ENCODE results near the gene PDC. TPM values are rescaled to one million over a fixed set of nuclear protein-coding genes. Genes with fewer than 3 reads are reported as not detected.

The PDC gene
- total and polyA plus RNA-seq, 8 donors = not detected

DNA sequence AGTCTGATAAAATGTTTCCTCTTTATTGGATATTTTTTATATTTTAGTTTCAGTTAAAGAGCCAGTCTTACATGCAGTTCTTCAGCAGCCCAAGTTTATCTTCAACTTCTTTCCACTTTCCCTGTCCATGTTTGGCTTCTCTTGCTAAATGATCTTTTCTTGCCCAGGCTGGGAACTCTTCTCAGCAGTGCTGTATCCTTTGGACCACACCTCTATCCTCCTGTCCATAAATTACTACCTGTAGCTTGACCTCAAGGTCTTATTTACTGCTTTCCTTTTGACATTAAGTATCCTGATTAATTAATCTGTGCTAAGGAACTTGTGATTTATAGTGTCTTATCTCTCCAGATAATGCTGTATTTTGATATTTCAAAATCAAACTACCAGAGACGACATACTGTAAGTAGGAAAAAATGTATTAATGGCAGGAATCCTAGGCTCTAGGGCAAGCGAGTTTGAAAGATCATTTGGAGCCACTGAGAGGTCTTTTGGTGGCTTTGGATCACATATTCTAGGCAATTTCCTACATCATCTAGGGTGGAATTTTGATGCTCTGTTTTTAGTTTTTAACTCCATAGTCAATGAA, 20.5 kb upstream of the PDC start:
- H3K36me3 ChIP-seq = no peaks in the 10 kb centered on the region
- no peak overlapping the region for H3K27ac ChIP-seq
- no peaks in the 10 kb centered on the region for H3K9me3 ChIP-seq
- H3K4me3 ChIP-seq = no peak overlapping the region
- H3K27me3 ChIP-seq = no peaks in the 10 kb centered on the region
- H3K4me1 ChIP-seq = peaks cover 0 to 3% (median 0%) of the 10 kb centered on the region in 4 donors
- DNase-seq = no peak
- TF ChIP-seq, protein P1, sequence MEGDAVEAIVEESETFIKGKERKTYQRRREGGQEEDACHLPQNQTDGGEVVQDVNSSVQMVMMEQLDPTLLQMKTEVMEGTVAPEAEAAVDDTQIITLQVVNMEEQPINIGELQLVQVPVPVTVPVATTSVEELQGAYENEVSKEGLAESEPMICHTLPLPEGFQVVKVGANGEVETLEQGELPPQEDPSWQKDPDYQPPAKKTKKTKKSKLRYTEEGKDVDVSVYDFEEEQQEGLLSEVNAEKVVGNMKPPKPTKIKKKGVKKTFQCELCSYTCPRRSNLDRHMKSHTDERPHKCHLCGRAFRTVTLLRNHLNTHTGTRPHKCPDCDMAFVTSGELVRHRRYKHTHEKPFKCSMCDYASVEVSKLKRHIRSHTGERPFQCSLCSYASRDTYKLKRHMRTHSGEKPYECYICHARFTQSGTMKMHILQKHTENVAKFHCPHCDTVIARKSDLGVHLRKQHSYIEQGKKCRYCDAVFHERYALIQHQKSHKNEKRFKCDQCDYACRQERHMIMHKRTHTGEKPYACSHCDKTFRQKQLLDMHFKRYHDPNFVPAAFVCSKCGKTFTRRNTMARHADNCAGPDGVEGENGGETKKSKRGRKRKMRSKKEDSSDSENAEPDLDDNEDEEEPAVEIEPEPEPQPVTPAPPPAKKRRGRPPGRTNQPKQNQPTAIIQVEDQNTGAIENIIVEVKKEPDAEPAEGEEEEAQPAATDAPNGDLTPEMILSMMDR (IDR thresholded peaks at IDR 0.05) = no peak
- TF ChIP-seq EP300 (IDR thresholded peaks at IDR 0.05) (no peak), POLR2A (IDR thresholded peaks at IDR 0.05) (no peak), POLR2AphosphoS5 (IDR thresholded peaks at IDR 0.05) (no peak)
- WGBS, 5 donors = 41 to 59% (median 45%) methylated on average over 2 of the region's 2 CpGs
- intact Hi-C loops (cut with DNase I; ENCODE audit: low total_unique reads) = loop anchor here (10.0 kb wide), 1 partner anchor 503 kb away; no protein-coding TSS in a partner anchor

DNA sequence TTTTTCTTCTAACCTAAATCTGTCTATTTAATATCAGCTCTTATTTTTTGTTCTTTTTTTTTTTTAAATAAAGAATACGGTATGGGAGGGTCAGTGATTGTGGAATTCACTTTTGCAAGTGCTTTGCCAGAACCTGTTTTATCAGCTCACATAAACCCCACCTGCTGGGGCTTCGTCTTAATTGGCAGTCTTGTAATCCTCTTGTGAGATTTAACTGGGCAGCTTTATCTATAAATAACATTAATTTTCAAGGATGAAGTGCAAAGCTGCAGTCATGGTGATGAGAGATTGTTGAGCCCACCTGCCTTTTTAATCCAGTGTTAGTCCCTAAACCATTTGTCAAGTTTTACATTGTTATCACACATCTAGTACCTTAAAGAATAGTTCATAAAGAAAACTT, 18.2 kb upstream of the PDC start:
- H3K9me3 ChIP-seq = no peaks in the 10 kb centered on the region
- TF ChIP-seq EP300 (IDR thresholded peaks at IDR 0.05) (no peak), POLR2A (IDR thresholded peaks at IDR 0.05) (no peak), POLR2AphosphoS5 (IDR thresholded peaks at IDR 0.05) (no peak)
- TF ChIP-seq, protein P1 (IDR thresholded peaks at IDR 0.05) = no peak
- no peaks in the 10 kb centered on the region for H3K27me3 ChIP-seq
- H3K27ac ChIP-seq = no peak overlapping the region
- intact Hi-C loops (cut with DNase I; ENCODE audit: low total_unique reads) = no loop called here
- 30 to 67% (median 37%) methylated on average over 2 of the region's 2 CpGs for WGBS, 5 donors
- DNase-seq = no peak
- H3K4me1 ChIP-seq = peaks cover 0 to 3% (median 0%) of the 10 kb centered on the region in 4 donors
- no peaks in the 10 kb centered on the region for H3K36me3 ChIP-seq
- H3K4me3 ChIP-seq = no peak overlapping the region

DNA sequence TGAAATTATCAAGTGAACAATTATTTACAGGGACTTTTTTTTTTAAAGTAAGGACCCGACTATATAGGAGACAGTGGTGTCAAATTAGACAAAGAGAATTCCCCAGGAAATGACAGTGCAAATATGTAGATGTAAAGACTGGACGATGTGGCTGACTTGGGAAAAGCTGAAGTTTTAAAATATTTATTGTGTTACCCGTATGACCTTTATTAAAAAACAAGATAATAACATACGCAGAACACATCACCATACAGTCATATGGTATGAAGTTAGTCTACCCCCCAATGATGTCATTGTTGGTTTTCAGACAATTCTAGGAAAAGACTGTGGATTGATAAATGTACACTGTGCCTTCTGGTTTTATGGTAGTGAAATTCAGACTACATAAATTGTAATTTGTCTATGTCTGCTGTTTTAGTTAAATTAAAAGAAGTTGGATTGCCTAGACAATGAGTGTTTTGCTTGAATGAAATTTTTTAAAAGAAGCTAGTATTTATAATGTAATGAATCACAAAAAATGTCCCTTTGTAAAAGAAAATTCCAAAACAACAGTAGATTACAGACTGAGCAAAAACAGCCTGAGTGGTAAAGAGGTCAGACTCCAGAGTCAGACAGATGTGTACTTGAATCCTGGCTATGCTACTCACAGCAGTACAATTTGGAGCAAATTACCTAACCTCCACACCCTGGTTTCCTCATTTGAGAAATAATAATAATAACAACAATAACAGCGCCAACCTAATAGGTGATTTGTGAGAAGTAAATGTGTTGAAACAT, 15.5 kb upstream of the PDC start:
- intact Hi-C loops (cut with DNase I; ENCODE audit: low total_unique reads) = no loop called here
- TF ChIP-seq POLR2A (IDR thresholded peaks at IDR 0.05) (no peak), POLR2AphosphoS5 (IDR thresholded peaks at IDR 0.05) (no peak)
- WGBS, 5 donors = 63 to 71% (median 69%) methylated on average over 5 of the region's 5 CpGs
- no peak overlapping the region for H3K27ac ChIP-seq
- no peaks in the 10 kb centered on the region for H3K36me3 ChIP-seq
- H3K4me1 ChIP-seq = no peaks in the 10 kb centered on the region
- H3K4me3 ChIP-seq = no peak overlapping the region
- DNase-seq = no peak
- no peaks in the 10 kb centered on the region for H3K27me3 ChIP-seq
- H3K9me3 ChIP-seq = no peaks in the 10 kb centered on the region

DNA sequence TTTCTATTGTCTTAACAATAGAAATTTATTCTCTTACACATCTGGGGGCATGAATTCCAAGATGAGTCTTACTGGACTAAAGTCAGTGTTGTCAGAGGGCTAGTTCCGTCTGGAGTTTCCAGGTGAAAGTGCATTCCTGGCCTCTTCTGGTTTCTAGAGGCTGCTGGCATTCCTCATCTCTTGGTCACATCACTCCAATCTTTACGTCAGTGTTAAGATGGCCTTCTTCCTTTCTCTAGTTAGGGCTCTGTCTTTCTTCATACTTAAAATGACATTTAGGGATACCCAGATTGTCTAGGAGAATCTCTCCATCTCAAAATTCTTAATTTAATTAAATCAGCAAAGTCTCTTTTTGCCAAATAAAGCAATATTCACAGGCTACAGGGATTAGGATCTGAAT, 13.3 kb upstream of the PDC start:
- no peaks in the 10 kb centered on the region for H3K36me3 ChIP-seq
- H3K9me3 ChIP-seq = no peaks in the 10 kb centered on the region
- H3K4me1 ChIP-seq = no peaks in the 10 kb centered on the region
- H3K27ac ChIP-seq = no peak overlapping the region
- TF ChIP-seq EP300 (IDR thresholded peaks at IDR 0.05) = no peak
- 63 to 76% (median 68%) methylated on average over 2 of the region's 2 CpGs for WGBS, 5 donors
- no peaks in the 10 kb centered on the region for H3K27me3 ChIP-seq
- intact Hi-C loops (cut with DNase I; ENCODE audit: low total_unique reads) = no loop called here
- DNase-seq = no peak
- no peak overlapping the region for H3K4me3 ChIP-seq

DNA sequence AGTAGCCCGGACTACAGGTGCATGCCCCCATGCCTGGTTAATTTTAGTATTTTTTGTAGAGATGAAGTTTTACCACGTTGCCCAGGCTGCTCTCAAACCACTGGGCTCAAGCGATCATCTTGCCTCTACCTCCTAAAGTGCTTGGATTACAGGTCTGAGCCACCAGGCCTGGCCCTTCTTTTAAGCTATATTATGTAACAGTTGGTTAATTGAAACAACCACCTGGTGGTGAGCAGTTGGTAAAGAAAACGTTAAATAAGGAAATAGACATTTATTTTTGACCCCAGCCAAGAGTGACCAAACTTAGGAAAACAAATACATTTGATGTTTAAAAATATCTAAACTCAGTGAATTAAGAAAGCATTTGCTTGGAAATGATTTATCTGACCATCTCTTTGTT, 12.1 kb upstream of the PDC start:
- no peak overlapping the region for H3K27ac ChIP-seq
- 74 to 81% (median 74%) methylated on average over 4 of the region's 4 CpGs for WGBS, 5 donors
- no peaks in the 10 kb centered on the region for H3K36me3 ChIP-seq
- intact Hi-C loops (cut with DNase I; ENCODE audit: low total_unique reads) = no loop called here
- no peaks in the 10 kb centered on the region for H3K9me3 ChIP-seq
- H3K27me3 ChIP-seq = no peaks in the 10 kb centered on the region
- DNase-seq = no peak
- H3K4me3 ChIP-seq = no peak overlapping the region
- TF ChIP-seq EP300 (IDR thresholded peaks at IDR 0.05) = no peak
- TF ChIP-seq, protein P1 (IDR thresholded peaks at IDR 0.05) = no peak
- TF ChIP-seq POLR2AphosphoS5 (IDR thresholded peaks at IDR 0.05) = no peak
- no peak for TF ChIP-seq POLR2A (IDR thresholded peaks at IDR 0.05)
- no peaks in the 10 kb centered on the region for H3K4me1 ChIP-seq

Measured in stomach (tissue), 9 donors.